Activated B cell treated with CpG ODN at 0.5 μM for 24 hours (primary cell): ENCODE results near the gene PDCD1. TPM values are rescaled to one million over a fixed set of nuclear protein-coding genes. Genes with fewer than 3 reads are reported as not detected.

ENCODE experiments used
- ATAC-seq: fragments of 200-7000 bp; cut with Tn5 transposase; one replicate; pipeline ENCODE4 v1.10.0; 2021; ENCODE audit warnings: low read depth, mild to moderate bottlenecking, moderate library complexity
- CTCF ChIA-PET: fragments of 350-600 bp; sonication (Branson Sonifier 250); formaldehyde crosslinking; loops from one replicate; lab custom pipeline; 2021; ENCODE audit warnings: antibody characterized with exemption; lab: Charles Lee
- POLR2A ChIA-PET: fragments of 350-600 bp; sonication (Branson Sonifier 250); formaldehyde crosslinking; loops from one replicate; lab custom pipeline; 2021; ENCODE audit warnings: antibody characterized with exemption; lab: Charles Lee
- DNase-seq: peaks from one replicate; pipeline ENCODE4 v3.0.0; 2022
- H3K27ac Mint-ChIP-seq: one replicate; pipeline ENCODE4 v1.8.0; 2020; ENCODE audit warnings: mixed read lengths
- H3K27me3 Mint-ChIP-seq: one replicate; pipeline ENCODE4 v1.8.0; 2021; ENCODE audit warnings: mixed read lengths
- H3K36me3 Mint-ChIP-seq: one replicate; pipeline ENCODE4 v1.8.0; 2021; ENCODE audit warnings: low read depth, mixed read lengths
- H3K4me1 Mint-ChIP-seq: one replicate; pipeline ENCODE4 v1.8.0; 2021; ENCODE audit warnings: mixed read lengths
- H3K4me3 Mint-ChIP-seq: one replicate; pipeline ENCODE4 v1.8.0; 2020; ENCODE audit warnings: mild to moderate bottlenecking, mixed read lengths
- H3K9me3 Mint-ChIP-seq: one replicate; pipeline ENCODE4 v1.8.0; 2020; ENCODE audit warnings: mixed read lengths
- CTCF ChIP-seq: fragments of 200-600 bp; IDR thresholded peaks from one replicate; pipeline ENCODE4 v1.8.0; 2022; ENCODE audit warnings: antibody characterized with exemption, mild to moderate bottlenecking
- intact Hi-C: fragments of 100-400 bp; cut with micrococcal nuclease; formaldehyde crosslinking; loops from one replicate; pipeline ENCODE4 v1.15.1; 2024
- total RNA-seq: library from RNA; stranded (reverse); gene quantifications from 2 replicates; pipeline ENCODE4 v1.2.3, GENCODE V29; 2022

PDCD1 gene
- total RNA-seq, 1 donor from 2014 or later = 3.5 TPM

- ChIA-PET CTCF (no interaction called here), POLR2A (interaction anchor here (0.7 to 2.3 kb wide), 9 partner anchors 8 to 174 kb away, joined by 3 to 23 read pairs (median 8); partner anchors contain the start of genes D2HGDH, DTYMK and ING5)
- peaks cover 31% of the 10 kb centered on the region for H3K27me3 Mint-ChIP-seq
- H3K27ac Mint-ChIP-seq = peak overlapping the region; percentile 91
- H3K9me3 Mint-ChIP-seq = no peaks in the 10 kb centered on the region
- no peaks in the 10 kb centered on the region for H3K36me3 Mint-ChIP-seq
- no peak for TF ChIP-seq CTCF
- no peak overlapping the region for H3K4me3 Mint-ChIP-seq
- intact Hi-C loops = no loop called here
- ATAC-seq (no peak), DNase-seq (no peak)
- peaks cover 41% of the 10 kb centered on the region for H3K4me1 Mint-ChIP-seq
These were observed 1.7 kb upstream of the PDCD1 start for GRCh38 chr2:241860184-241861078.

- peak overlapping the region; percentile 79 for H3K4me3 Mint-ChIP-seq
- H3K27me3 Mint-ChIP-seq = peaks cover 26% of the 10 kb centered on the region
- intact Hi-C loops = loop anchor here (1.0 to 5.0 kb wide), 4 partner anchors 15 to 71 kb away; no protein-coding TSS in a partner anchor
These were observed 916 bp upstream of the PDCD1 start for GRCh38 chr2:241859436-241860183.

GRCh38 chr2:241859017-241859435, 332 bp upstream of the PDCD1 start:
- DNase-seq = no peak
- H3K27me3 Mint-ChIP-seq = peaks cover 21% of the 10 kb centered on the region
- intact Hi-C loops = loop anchor here (1.0 to 5.0 kb wide), 4 partner anchors 15 to 71 kb away; no protein-coding TSS in a partner anchor
- peak; percentile 13 for ATAC-seq
- no peak for TF ChIP-seq CTCF
- no peaks in the 10 kb centered on the region for H3K36me3 Mint-ChIP-seq
- H3K27ac Mint-ChIP-seq = peak overlapping the region; percentile 91
- ChIA-PET CTCF (no interaction called here), POLR2A (interaction anchor here (0.9 to 2.3 kb wide), 8 partner anchors 10 to 173 kb away, joined by 3 to 23 read pairs (median 8); partner anchors contain the start of genes D2HGDH, DTYMK and ING5)
- H3K4me1 Mint-ChIP-seq = peaks cover 39% of the 10 kb centered on the region
- no peak overlapping the region for H3K4me3 Mint-ChIP-seq
- H3K9me3 Mint-ChIP-seq = no peaks in the 10 kb centered on the region

More at GRCh38 chr2:241859436-241860183, 916 bp upstream of the PDCD1 start:
- Mint-ChIP-seq H3K4me1 (peaks cover 41% of the 10 kb centered on the region), H3K36me3 (no peaks in the 10 kb centered on the region), H3K9me3 (no peaks in the 10 kb centered on the region), H3K27ac (peak overlapping the region; percentile 91)
- DNase-seq = peak; percentile 55
- TF ChIP-seq CTCF = no peak
- ATAC-seq = peak; percentile 62
- POLR2A ChIA-PET = interaction anchor here (0.7 to 2.3 kb wide), 10 partner anchors 9 to 173 kb away, joined by 3 to 23 read pairs (median 8); partner anchors contain the start of genes D2HGDH, DTYMK and ING5
- CTCF ChIA-PET = no interaction called here

GRCh38 chr2:241857572-241858121, 1.0 kb downstream of the PDCD1 start:
- H3K9me3 Mint-ChIP-seq = no peaks in the 10 kb centered on the region
- POLR2A ChIA-PET = no interaction called here
- TF ChIP-seq CTCF = no peak
- H3K4me1 Mint-ChIP-seq = peaks cover 30% of the 10 kb centered on the region
- H3K27ac Mint-ChIP-seq = peak overlapping the region; percentile 35
- DNase-seq = no peak
- no peak overlapping the region for H3K4me3 Mint-ChIP-seq
- no peak for ATAC-seq
- intact Hi-C loops = loop anchor here (5.0 kb wide), 1 partner anchor 55 kb away; no protein-coding TSS in a partner anchor
- H3K36me3 Mint-ChIP-seq = no peaks in the 10 kb centered on the region
- H3K27me3 Mint-ChIP-seq = peaks cover 12% of the 10 kb centered on the region
- CTCF ChIA-PET = no interaction called here
